Upper lobe of left lung (tissue), 4 donors: ENCODE measurements around the gene VAV2.

Source experiments
- CTCF ChIP-seq, 6 experiments: fragments of 450-650 bp in 4 of 6; fragments of 200-600 bp in 2 of 6; sonication (generic) in 2 of 6; IDR thresholded peaks; one replicate each; pipeline ENCODE4 v1.5.1; 2016 to 2019; ENCODE audit warnings: antibody characterized with exemption in 6 of 6
- POLR2A ChIP-seq, 4 donors: fragments of 450-650 bp; IDR thresholded peaks; one replicate each; pipeline ENCODE4 v1.5.1; 2016 to 2017; ENCODE audit warnings: antibody characterized with exemption in 4 of 4, mild to moderate bottlenecking in 2 of 4

GRCh38 chr9:133838859-133839507, 153.1 kb downstream of the VAV2 start:
- TF ChIP-seq POLR2A (IDR thresholded peaks at IDR 0.05) (no peak), CTCF (IDR thresholded peaks at IDR 0.05) (no peak)
